G401.6 (cell line): ENCODE results near the gene FSTL4.

Experiments
- FAIRE-seq: peaks from 2 replicates; lab custom pipeline; 2012; peaks lifted over from hg19 to GRCh38; lab: Jason Lieb, UNC

The FSTL4 gene

GRCh38 chr5:133475986-133476385 lies 136.4 kb downstream of the FSTL4 start:
- no peak for FAIRE-seq

- no peak for FAIRE-seq
These were observed 137.3 kb downstream of the FSTL4 start for GRCh38 chr5:133474851-133475590.

GRCh38 chr5:133473291-133473690 lies 139.1 kb downstream of the FSTL4 start:
- no peak for FAIRE-seq

- FAIRE-seq = no peak
These were observed 139.5 kb downstream of the FSTL4 start for GRCh38 chr5:133472829-133473228.

GRCh38 chr5:133471699-133472098 lies 140.6 kb downstream of the FSTL4 start:
- FAIRE-seq = no peak

GRCh38 chr5:133470841-133471240 lies 141.5 kb downstream of the FSTL4 start:
- no peak for FAIRE-seq

- FAIRE-seq = no peak
These were observed 142.5 kb downstream of the FSTL4 start for GRCh38 chr5:133469846-133470245.

- no peak for FAIRE-seq
These were observed 143.1 kb downstream of the FSTL4 start for GRCh38 chr5:133469252-133469651.

GRCh38 chr5:133468596-133468995 lies 143.7 kb downstream of the FSTL4 start:
- FAIRE-seq = no peak

- no peak for FAIRE-seq
These were observed 144.4 kb downstream of the FSTL4 start for GRCh38 chr5:133467826-133468463.

GRCh38 chr5:133467335-133467779 lies 145.0 kb downstream of the FSTL4 start:
- FAIRE-seq = no peak

- FAIRE-seq = no peak
These were observed 145.6 kb downstream of the FSTL4 start for GRCh38 chr5:133466556-133467334.

- FAIRE-seq = no peak
These were observed 148.3 kb downstream of the FSTL4 start for GRCh38 chr5:133464013-133464412.

- FAIRE-seq = no peak
These were observed 150.4 kb downstream of the FSTL4 start for GRCh38 chr5:133461796-133462516.

GRCh38 chr5:133460172-133460758 lies 152.1 kb downstream of the FSTL4 start:
- no peak for FAIRE-seq

- FAIRE-seq = no peak
These were observed 152.7 kb downstream of the FSTL4 start for GRCh38 chr5:133459474-133460160.

- FAIRE-seq = no peak
These were observed 153.9 kb downstream of the FSTL4 start for GRCh38 chr5:133458435-133458834.

- no peak for FAIRE-seq
These were observed 154.6 kb downstream of the FSTL4 start for GRCh38 chr5:133457439-133458355.

GRCh38 chr5:133456933-133457402 lies 155.4 kb downstream of the FSTL4 start:
- no peak for FAIRE-seq

GRCh38 chr5:133455676-133456075 lies 156.7 kb downstream of the FSTL4 start:
- no peak for FAIRE-seq
